ENCODE data around the gene MAGEB10.
"Not testable (repeated sequence)": the region's sequence is repeated elsewhere in the genome, so short reads cannot be mapped to it uniquely, and the experiment has no call there.

The MAGEB10 gene, protein sequence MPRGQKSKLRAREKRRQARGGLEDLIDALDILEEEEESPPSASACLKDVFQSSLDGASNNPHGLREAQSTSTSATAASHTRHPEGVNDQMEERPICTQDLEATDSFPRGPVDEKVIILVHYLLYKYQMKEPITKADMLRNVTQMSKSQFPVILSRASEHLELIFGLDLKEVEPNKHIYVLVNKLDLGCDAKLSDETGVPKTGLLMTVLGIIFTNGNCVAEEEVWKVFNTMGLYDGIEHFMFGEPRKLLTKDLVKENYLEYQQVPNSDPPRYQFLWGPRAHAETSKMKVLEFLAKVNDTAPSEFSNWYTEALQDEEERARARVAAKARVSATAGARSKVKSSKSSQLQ

DNA sequence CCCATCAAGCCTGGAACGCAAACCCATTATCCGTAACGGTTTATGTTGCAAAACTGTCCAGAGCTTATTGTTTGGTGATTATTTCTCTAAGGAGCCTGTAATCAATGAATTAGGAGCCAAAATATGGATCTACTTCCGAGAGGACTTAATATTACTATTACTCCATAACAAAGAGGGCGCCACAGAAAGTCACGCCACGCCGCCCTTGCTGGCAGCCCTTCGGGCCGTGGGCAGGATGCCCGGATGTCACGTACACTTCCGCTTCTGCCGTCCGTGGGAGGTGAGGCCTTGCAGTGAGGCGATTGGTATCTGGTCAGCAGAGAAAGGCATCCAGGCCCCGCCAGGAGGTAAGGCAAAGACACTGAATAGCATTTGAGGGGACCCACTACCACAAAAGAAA lies at the start of gene MAGEB10:
Gene MAGEB10, plus strand, starts transcription at position 301 of the 400 bp plus-strand sequence. CDS start 13,317 bp downstream, outside the sequence.
- DNase-seq (ENCODE audit: low read depth in 2 of 2), result no peak

DNA sequence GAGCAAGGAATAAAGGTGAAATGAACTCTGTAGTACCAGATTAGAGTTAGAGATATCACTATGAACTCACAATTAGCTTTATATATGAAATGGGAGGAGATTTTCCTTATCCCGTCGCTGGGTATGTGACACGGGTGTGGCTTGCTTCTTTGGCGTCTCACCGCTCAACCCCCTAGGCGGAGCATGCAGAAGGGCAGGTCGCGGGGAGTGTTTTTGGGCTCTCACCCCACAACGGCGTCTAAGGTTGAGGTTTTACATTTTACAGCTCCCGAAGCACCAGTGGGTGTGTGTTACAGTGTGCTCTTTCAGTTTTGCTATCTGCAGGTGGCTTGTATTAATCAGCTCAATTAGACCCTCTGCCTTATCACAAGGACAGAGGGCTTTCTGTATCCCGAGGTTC lies 42.1 kb upstream of the MAGEB10 start:
- DNase-seq (ENCODE audit: low read depth in 2 of 2), result no peak

DNA sequence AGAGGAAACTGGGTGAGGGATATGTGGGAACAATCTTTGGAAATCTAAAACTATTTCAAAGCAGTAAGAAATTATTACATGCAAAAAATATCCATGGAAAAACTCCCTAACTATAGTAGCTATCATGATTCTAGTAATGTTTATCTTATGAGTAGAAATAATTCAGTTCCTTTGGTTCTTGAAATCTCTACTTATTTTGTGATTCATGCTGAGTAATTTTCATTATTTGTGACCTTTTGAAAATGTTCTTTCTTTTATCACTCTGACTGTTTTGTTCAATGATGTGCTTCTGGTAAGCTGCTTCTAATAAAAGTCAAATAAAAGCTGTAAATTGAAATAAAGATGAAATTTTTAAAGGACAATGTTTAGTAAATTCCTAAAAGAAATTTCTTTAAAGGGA lies 40.4 kb upstream of the MAGEB10 start:
- no peak for DNase-seq (ENCODE audit: low read depth in 2 of 2)

DNA sequence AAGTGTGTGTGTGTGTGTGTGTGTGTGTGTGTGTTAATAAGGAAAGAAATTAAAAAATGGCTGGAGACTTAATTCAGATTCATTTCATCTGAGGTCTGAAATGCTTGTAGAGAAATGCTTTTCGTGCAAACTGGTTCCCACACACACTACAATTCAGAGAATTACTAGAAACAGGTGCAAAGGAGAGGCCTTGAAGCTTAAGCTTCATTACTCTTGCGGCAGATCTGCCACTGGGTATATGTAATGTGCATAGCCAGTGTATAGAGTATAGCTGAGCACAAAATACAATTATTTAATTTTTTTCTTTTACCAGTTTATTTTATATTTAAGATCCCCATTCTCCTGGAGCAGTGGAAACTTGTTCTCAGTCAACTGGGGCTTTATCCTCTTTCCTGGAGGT lies 31.8 kb upstream of the MAGEB10 start:
- DNase-seq (ENCODE audit: low read depth in 2 of 2), result no peak

DNA sequence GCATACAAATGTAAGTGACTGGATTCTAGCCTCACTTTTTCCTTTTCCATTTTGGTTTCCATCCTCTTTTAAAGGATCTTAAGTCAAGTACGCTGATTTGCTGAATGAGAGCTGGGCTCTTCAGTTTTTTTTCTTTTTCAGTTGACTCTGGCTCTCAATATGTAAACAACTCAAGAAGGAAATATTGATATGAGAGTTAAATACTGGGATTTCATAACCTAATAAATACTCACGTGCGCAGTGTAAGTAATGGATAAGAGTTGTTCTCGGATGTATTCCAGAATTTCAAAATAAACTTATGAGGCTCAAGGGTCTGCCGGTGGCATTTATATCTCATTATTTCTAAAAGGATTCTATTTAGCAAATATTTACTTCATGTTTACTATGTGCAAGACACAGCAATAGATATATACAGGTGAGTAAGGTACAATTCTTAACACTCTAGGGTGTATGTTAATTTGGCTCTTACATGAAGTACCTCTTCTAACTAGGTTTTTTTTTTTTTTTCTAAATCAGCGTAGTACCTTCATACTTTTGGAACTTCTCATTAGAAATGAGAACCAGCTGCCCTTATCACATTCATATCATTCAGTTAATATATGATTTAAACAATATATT lies 11.0 kb upstream of the MAGEB10 start:
- DNase-seq (ENCODE audit: low read depth in 2 of 2), result no peak

DNA sequence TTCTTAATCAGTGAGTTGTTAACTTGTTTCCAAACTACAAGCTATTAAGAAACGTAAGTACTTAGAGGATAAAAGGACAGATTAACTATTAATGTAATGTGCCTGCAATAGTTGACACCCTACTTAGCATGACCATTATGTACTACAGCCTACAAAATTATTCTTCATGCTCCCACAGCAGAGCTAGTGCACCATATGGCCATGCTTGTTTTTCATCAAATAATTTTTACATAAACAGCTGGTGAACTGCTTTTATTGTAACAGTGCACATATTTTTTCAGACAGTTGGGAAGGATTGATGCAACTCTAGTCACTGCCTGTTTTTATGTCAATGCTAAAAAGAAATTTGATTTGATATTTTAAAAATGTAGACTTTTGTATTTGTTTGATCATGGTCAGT lies 10.2 kb upstream of the MAGEB10 start:
- DNase-seq (ENCODE audit: low read depth in 2 of 2), result no peak

DNA sequence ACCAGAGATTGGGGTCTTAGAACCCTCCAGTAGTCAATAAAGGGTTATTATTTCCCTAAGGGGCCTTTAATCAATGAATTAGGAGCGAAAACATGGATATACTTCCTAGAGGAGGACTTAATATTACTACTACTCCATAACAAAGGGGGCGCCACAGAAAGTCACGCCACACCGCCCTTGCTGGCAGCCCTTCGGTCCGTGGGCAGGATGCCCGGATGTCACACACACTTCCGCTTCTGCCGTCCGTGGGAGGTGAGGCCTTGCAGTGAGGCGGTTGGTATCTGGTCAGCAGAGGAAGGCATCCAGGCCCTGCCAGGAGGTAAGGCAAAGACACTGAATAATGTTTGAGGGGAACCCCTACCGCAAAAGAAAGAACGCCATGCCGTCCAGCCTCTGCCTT lies 436 bp downstream of the MAGEB10 start:
- DNase-seq (ENCODE audit: low read depth in 2 of 2), result no peak

DNA sequence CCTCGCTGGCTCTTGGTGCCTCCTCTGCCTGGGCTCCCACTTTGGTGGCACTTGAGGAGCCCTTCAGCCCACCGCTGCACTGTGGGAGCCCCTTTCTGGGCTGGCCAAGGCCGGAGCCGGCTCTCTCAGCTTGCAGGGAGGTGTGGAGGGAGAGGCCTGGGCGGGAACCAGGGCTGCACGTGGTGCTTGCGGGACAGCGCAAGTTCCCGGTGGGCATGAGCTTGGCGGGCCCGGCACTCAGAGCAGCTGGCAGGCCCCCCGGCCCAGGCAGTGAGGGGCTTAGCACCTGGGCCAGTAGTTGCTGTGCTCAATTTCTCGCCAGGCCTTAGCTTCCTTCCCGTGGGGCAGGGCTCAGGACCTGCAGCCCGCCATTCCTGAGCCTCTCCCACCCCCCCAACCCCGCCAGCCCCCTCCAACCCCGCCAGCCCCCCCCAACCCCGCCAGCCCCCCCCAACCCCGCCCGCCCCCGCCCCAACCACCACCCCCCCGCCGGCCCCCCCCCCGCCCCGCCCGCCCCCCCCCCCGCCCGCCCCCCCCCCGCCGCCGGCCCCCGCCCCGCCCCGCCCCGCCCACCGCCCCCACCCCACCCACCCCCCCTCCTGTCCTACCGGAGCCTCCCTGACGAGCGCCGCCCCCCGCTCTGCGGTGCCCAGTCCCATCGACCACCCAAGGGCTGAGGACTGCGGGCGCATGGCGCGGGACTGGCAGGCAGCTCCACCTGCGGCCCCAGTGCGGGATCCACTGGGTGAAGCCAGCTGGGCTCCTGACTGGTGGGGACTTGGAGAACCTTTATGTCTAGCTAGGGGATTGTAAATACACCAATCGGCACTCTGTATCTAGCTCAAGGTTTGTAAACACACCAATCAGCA lies 1.4 kb downstream of the MAGEB10 start:
- DNase-seq (ENCODE audit: low read depth in 2 of 2), result not testable (repeated sequence)

DNA sequence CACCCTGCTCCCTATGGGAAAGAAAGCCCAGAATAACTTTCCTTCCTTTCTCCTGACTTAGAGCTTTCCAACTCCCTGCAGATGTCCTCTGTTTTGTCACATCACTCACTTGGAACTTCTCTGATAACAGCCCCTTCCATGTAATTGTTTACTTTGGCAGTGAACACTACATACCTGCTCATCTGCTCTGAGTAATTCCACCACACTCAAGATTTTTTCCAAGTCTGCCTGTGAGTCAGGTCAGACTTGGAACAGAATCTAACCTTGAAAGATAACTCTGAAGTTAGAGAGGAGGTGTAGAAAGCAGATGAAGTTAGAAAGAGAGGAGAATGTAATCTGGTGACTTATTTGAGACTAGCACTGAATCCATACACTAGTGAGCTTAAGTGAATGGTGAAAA lies 7.4 kb downstream of the MAGEB10 start:
- DNase-seq (ENCODE audit: low read depth in 2 of 2), result no peak

DNA sequence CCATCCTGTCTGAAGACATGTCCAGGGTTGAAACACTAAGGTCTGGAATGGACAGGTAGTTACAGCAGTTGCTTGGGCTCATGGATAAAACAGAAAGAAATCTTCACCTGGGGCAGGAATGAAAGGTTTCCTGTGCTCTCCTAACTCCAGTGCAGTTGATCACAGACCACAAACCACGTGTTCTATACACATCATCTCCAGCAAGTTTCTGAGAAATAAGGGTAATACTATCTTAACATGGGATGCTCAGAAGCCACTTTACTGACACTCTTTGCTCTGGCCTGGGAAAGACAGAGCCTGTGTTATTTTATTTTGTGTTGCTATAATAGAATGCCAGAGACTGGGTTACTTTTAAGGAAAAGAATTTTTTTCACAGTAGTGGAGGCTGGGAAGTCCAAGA lies 16.0 kb downstream of the MAGEB10 start:
- DNase-seq (ENCODE audit: low read depth in 2 of 2), result no peak

DNA sequence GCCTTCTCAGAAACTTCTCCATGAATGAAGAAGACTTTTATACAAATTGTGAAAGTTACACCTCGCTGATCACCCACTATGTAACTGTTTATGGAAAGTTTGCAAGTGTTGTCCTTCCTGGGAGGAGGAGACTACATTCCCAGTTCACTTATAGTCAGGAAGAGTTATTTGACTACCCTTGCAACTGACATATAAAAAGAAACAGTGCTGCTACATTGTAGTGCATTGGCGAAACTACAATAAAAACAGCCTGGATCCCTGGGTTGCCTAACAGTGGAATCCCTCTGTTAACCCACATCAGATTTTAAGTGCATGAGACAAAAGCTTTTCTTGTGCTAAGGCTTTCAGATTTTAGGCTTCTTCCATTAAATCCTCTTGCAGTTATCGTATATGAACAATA lies 30.4 kb downstream of the MAGEB10 start:
- DNase-seq (ENCODE audit: low read depth in 2 of 2), result no peak

DNA sequence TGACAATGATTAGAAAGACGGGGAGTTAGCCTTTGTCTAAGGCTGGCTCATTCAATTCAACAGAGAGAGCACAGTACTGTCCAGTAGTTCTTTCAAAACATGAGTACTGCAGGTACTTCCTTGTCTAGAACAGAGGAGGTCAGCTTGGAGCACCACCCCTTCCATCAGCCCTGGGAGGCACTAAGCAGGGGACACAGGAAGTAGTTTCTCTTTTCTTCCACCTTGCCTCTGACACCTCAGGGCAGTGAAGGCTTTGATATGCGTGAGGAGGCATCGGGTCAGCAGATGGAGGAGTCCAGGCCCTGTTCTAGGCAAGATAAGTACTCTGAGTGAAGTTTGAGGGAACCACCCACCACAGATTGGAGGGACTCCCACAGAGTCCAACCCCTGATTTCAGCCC lies 33.1 kb downstream of the MAGEB10 start:
- DNase-seq (ENCODE audit: low read depth in 2 of 2), result no peak

DNA sequence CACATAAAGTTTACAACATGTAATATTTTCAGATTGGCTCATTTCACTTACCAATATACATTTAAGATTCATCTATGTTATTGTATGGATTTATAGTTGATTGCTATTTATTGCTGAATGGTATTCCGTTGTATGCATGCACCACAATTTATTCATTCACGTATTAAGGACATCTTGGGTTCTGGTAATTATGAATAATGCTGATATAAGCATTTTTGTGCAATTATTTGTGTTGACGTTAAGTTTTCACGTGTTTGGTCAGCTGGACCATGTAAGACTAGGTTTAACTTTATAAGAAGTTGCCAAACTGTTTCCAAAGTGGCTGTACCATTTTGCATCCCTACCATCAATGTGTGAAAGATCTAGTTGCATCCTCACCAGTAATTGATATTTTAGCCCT lies 35.1 kb downstream of the MAGEB10 start:
- DNase-seq (ENCODE audit: low read depth in 2 of 2), result no peak

DNA sequence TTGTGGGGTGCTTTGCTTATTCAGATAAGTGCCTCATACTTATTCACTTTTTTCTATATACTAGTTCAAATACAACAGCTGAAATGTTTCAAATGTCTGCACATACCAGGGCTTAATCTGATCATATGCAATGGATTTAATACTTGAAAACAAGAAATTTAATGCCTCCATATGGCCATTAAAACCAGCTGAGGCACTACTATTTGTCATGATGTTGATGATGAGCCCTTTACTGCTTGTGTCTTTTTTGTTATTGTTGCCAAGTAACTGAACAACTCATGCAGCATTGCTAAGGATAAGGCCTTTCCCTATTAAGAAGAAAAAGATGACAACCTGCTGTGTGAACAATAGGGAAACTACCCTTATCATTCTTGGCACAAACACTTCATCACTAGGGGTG lies 52.5 kb downstream of the MAGEB10 start:
- no peak for DNase-seq (ENCODE audit: low read depth in 2 of 2)

DNA sequence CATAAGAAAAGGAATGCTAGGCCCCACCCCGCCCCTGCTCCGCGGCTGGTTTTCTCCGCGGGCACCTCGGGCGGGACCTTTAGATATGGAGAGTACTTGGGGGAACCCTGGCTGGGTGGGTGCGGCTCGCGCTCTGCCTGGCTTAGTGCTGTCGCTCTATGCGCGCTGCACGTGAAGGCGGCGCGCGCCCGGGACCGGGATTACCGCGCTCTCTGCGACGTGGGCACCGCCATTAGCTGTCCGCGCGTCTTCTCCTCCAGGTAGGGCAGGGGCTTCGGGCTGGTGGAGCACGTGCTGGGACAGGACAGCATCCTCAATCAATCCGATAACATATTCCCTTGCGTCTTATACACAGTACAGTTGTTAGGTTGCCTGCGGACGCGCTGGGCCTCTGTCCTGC lies 56.0 kb downstream of the MAGEB10 start:
- no peak for DNase-seq (ENCODE audit: low read depth in 2 of 2)
